ENCODE results near the gene WNT4.

DNA sequence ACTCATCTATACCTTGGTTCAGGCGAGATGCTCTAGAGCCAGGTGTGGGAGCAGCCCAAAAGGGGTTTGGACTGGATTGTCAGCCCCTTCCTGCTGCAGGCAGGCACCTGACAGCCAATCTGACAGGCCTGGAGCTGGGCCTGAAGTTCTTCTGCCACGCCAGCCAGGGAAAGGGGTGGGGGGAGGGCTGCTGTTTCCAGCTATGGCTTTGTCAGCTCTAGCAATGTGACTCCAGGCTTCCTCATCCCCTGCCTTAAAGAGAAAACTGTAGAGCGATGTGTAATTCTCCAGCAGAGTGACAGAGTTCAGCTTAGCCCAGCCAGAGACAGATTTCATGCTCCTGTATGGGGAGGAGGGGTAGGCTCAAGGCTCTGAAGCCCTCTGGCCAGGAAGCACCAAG, 30.3 kb downstream of the WNT4 start:
- TF ChIP-seq POLR2A (IDR thresholded peaks at IDR 0.05) (no peak), CTCF (IDR thresholded peaks at IDR 0.05) (no peak)

All from Peyer's patch (tissue), 4 donors.